NCI-H748 treated with DMSO at 0.1 percent for 48 hours (cell line): ENCODE measurements around the gene ERC2.
"Not testable (repeated sequence)": the region's sequence is repeated elsewhere in the genome, so short reads cannot be mapped to it uniquely, and the experiment has no call there.

ENCODE experiments used
- DNase-seq: peaks from one replicate; lab custom pipeline; 2025; lab: John Stamatoyannopoulos, UW

Gene ERC2

DNA sequence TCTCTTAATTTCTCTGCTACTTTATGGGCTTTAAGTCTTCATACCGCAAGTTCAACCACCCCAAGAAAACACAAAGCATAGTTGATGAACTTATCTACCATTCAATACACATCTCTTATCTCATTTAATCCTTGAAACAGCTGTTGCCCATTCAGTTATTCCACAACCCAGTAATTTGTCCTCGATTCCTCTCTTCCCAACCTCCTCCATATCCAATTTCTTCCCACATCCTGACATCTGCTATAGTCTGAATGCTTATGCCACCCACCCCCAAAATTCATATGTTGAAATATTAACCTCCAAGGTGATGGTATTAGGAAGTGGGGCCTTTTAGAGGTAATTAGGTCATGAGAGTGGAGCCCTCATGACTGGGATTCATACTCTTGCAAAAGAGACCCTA, 345.4 kb downstream of the ERC2 start:
- DNase-seq = no peak

DNA sequence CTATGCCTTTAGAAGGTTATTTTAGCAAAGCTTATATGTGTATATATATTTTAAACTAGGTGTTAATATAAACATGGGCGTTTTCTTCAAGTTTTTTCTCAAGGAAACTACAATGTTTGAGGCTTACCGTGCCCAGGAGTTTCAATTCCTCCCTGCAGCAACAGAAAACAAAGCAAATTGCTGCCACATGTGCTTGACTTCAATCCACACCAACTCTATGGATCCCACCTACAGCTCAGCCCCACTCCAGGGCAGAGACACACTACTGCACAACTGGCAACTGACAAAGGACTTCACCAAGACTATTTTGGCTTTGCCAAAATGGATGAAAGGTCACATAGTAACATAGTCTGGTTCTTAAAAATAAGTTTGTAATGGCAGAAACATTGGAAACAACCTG, 346.6 kb downstream of the ERC2 start:
- DNase-seq = no peak

DNA sequence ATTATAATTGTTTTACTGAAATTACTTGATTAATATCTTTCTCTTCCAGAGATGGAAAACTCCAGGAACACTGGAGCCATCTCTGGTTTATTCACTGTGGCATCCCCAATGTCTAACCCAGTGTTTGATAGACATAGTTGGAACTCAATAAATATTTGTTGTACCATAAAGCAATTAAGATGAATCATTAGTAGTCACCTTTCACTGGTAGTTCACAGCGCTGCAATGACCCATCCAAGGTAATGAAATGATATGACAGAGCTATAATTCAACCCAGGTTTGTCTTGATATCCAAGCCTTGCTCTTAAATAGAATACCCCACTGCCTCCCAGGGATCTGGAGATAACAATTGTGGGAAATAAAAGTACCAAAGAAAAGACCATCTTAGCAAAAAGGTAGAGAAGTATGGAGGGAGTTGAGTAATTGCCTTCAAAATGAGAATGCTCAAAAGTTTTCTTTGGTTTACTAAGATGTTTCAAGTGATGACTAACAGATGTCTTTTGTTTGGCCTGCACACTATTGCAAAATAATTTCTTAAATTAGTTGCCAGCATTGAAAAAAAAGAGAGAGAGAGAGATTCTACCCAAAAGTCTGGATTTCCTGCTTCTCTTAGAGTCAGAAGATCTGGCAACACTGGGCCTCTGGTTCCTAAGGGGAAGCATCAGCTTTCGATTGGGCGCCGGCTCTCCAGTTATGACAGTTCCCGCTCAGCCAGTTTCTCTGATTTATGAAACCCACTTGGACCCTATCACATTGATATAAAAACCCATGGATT, 348.5 kb downstream of the ERC2 start:
- DNase-seq = no peak

DNA sequence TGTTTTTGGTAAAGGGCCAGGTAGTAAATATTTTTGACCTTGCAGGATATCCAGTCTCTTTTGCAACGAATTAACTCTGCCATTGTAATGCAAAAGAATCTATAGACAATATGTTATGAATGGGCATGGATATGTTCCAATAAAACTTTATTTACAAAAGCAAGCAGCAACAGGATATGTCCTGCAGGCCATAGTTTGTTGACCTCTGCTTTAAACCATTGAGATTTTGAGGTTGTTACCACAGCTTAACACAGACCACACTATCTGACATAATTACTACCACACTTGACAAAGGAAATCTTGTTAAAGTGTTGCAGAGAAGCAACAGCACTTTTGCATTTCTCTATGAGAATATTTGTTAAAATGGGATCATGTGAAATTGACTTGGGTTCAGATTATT, 349.3 kb downstream of the ERC2 start:
- DNase-seq = no peak

DNA sequence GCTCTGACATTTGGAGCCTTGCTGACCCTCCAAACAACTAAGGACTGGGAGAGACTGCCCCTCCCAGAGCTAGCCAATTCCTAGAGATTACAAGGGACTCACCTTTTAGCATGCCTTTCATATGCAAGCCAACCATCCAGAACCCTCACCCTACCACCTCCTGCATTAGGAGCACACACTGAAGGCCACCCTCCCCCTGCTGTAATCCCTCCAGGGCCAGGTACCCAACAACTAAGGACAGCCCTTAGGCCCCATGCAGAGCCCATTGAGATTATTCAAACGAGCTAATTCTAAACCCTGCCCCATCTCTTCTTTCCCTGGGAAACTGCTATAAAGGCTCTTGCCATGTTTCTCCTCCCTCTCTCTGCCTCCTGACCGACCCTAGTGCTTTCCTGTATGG, 352.6 kb downstream of the ERC2 start:
- no peak for DNase-seq

DNA sequence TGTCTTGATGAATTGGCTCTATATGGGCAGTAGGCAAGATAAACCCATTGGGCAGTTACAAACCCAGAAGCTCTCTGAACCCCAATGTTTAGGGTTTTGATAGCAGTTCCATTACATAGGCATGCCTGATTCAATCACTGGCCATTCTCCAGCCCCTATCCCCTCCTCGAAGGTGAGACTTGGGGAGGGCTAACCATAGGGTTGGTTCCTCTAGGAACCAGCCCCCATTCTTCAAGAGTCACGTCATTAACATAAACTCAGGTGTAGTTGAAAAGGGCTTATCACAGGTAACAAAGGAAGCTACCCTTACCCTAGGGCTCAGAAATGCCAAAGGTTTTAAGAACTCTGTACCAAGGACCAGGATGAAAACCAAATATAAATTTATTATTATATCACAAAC, 353.1 kb downstream of the ERC2 start:
- no peak for DNase-seq

DNA sequence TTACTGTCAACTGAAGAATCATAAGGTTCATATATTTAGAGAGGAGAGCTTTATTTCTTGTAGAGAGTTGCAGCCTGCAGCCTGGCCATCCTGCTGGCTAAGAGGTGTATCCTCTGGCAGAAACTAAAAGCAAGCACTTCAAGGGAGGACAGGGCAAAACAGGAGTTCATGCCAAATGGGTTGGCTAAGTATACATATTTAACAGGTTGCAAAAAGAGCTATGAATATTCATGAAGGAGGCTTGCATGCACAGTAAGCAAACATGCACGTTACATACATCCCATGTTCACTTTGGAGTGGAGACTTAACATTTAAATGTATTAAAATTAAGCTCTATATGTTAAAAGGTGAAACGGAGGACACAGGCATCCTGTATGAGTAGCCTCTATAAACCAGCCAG, 354.4 kb downstream of the ERC2 start:
- no peak for DNase-seq

DNA sequence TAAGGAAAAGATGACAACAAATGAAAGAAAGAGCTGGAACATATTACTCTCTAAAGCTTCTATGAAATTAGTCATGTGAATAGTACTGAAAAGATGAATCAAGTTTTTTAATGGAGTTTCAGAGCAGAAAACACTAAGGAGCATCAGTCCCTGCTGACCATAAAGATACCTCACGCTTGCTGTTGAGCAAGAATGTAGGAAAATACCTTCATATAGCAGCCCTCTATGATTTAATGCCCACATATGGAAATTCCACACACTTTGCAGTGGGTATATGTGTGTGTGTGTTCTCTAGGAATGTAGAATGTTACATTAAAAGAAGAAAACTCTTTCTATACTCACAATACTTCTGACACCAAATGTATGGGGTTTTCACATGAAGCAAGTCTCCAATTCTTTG, 355.0 kb downstream of the ERC2 start:
- no peak for DNase-seq

DNA sequence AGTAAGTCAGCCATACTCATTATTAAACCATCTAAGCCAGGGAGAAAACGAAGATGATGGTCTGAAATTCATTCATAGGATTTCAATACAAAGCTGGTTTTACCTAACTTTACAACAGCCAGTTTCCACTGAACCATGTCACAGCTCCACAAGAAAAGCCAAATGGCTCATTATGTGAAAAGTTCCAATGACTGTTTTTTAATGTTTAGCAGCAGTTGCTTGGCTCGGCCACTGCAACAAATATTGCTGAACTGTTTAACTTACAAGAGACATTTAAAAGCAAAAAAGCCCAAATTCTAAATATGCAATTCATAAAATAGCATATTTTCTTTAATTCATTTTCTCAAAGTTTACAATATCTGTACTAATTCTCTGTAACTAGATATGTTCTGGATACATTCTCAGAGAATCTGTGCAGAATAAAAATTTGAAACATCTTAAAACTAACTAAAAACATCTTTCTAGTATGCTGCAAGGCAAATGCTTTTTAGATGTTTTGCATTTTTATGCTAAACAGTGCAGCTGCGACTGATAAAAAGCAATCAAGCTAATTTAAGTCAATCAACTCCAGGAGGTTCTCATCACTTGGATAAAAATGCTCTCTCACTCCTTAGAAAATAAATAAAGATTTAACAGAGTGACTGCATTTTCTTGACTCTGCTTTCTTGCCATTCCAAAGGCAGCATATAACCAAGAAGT, 356.5 kb downstream of the ERC2 start:
- no peak for DNase-seq

DNA sequence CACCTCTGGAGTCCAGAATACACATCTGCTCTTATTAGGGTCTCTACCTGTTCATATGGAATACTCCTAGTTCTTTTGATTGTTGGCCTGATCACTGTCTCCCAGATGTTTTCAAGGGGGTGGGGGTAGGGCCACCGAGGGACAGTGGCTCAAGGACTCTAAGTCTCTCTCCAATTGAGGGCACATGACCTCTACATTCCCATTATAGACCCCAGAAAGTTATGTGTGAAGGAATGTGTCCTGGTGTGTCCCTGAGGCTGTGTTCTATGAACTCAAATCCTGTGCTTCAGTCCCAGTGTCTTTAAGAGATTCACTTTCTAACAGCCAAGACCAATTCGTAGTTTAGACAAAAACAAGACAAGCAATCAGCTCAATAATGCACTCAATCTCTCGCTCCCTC, 357.4 kb downstream of the ERC2 start:
- no peak for DNase-seq

DNA sequence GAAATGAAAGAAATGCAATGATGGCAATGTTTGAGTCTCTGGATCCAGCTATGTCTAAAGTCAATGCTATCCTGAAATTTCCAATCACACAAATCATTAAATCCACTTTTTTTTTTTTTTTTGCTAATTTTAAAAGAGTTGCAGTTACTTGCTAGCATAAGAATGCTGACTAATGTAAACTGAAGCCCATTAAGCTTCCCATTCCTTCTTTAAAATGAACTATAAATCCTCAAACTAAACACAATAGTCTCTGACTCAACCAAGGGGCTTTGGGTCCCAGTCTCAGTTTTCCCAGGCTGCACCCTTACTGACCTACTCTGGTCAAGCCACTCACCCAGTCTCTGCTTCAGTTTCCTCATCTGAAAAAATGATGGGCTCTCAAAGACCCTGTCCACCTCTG, 361.1 kb downstream of the ERC2 start:
- DNase-seq = no peak

DNA sequence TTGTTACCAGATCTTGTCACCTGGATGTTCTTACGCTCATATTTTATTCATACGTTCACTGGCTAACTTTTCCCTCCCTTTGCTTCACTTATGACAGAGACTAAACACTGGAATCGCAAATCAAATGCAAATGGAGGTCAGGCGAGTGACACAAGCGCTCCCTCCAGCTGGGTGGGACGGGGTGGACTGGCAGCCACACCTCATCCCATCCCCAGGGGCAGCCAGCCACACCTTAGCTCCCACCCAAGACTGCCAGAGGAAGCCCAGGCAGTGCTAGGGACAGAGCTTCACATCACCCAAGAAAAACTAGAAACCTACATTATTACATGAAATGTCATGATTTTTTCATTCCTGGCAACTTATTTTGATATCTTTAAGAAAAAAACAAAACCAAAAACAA, 366.2 kb downstream of the ERC2 start:
- no peak for DNase-seq

DNA sequence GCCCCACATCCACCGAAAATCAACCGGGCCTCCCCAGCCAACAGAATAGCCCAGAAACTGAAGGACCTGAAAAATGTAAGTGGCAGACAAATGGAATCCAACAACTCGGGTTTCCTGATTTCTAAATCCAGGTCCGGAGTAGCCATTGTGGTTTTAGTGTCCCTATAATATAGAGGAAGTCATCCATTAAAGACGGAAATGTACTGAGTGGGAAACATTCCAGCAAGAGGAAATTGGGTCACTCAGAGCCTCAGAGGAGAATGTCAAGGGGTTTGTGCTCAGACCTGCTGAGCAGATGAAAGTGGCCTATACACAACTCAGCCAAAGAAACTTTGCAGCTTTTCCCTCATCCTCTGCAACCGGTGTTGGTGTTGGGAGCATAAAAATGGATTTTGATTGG, 366.7 kb downstream of the ERC2 start:
- DNase-seq = no peak

DNA sequence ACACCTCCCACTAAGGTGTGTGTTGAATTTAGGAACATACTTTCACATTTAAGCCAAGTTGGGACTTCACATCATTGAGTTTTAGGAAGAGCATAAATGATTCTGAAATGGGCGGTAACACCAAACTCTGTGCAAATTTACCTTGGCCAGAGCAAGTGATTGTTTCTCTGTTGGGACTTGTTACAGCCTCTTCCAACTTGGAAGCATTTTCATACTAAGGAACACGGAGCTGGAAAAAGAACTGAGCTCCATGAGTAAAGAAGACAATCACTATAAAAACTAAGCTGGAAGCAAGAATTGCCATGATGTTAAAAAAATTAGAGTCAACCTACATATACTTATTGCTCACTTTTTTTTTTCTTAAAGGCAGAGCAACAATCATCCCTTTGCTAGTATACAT, 371.3 kb downstream of the ERC2 start:
- no peak for DNase-seq

DNA sequence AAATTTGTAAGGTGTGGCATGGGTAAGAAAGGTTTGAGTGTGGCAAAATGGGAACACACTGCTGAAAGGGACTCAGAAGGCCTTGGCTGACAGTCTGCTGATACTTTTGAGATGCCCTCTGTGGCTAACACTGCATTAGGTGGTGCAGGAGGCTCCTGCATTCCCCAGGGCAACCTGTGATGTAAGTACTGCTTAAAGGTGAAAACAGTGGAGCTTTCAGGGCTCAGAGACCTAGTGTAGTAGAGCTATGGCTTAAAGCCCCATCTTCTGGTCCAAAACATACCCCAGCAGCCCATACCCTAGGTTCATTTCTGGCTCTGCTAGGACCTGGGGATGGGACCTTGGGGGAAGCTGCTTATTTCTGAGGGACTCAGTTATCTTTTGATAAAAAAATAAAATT, 374.1 kb downstream of the ERC2 start:
- no peak for DNase-seq

DNA sequence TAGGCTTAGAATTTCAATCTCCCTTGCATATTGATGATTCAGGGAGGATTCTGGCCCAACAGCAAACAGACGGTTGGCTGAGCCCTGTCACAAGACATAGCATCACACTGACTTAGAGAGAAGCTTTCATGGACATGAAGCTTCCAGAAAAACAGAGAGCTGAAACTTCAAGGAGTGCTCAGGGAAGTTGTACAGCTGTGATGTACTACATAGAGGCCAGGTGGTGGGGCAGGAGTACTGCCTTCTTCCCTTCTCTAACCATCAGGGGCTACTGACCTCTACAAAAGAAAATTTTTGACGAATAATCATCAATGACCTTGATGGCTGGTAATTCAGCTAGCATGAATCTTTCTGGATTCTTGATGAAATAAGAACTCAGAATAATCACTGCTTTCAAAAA, 378.5 kb downstream of the ERC2 start:
- no peak for DNase-seq

DNA sequence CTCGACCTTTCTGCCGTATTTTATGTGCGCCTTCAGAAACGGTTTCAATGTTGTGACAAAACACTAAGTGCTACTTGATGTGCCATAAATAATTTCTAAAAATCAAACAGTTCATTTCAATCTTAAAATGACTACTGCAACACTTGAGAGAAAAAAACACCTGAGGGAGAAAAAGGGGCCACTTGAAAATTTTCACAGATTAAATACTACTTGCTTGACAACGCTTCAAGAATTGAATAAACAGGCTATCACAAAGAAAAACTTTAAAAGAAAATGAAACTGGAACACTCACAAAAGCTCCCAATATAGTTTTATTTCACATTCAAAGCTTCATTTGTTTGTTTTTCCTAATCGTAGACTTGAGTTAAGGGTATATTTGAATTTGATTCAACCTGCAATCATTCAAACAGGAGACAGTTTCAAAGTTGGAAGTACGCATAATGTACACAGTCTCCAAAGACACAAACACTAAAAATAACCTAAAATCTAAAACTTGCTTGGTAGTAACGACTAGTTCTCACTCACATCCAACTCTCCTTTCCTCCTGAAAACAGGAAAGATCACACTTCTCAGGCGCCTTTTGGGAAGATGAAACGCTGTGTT, 380.7 kb downstream of the ERC2 start:
- no peak for DNase-seq

DNA sequence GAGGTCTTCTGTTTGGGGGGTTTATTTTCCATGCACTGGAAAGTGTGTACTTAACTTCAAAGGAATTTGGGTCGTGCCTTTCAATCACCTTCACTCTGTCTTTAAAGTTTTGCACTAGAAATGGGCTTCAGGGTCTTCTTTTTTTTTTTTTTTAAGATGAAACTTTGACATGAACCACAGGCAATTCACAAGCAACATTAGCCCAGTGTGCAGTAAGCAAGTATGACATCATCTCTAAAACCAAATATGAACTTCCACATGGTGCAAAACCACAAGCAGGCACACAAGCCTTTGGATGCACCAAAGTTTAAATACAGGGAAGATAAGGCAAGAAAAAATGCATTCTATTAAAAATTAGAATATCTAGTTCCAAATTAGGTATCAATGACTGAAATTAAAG, 381.9 kb downstream of the ERC2 start:
- no peak for DNase-seq

DNA sequence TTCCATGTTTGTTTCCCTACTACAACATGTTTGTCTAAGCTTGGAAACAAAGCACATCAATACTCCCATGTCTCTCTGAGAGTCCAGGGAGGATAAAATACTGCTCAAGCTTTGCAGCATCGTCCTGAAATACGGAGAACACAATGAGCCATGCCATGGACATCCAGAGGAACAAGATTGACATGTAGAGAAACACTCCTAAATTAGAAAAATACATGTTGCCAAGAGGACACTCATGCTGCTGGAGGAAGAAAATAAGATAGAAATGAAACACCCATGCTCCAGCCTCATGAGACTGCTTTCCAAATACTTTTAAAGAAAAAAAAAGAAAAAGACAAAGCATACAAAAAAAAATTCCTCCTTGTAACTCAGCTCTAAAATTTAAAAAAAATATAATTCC, 387.0 kb downstream of the ERC2 start:
- no peak for DNase-seq

DNA sequence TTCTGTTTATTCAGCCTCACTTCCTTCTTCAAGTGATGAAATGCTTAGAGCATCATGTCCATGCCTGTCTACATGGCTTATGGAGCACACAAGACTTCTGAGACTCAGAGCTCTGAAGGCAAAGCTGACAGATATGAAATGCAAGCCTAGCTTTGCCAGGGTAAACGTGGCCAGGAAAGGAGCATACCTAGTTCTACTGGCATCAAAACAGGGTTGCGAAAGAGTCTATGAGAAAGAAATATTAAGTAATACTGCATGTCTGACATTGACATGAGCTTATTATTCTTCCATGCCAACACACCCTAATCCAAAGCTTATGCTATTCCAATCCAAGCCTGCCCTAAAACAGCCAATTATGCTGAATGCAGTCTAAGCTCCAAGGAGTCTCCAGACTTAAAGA, 391.5 kb downstream of the ERC2 start:
- no peak for DNase-seq

DNA sequence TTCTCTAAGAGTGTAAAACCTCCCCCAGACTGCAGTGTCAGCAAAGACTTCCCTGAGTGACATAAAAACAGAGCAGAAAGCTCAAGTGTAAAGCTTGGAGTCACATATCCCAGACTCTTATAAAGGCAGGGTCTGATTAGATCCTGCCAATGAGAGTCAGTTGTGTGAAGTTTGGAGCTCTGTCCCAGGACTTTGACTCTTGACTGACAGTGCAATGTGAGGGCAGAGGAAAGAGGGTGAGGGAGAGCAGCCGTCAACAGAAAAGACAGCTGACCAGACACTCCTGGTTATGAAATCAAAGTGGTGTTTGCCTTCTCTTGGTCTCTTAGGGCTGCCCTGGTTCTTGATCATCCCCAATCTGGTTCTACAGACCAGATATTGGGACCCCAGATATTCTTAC, 393.2 kb downstream of the ERC2 start:
- DNase-seq = no peak

DNA sequence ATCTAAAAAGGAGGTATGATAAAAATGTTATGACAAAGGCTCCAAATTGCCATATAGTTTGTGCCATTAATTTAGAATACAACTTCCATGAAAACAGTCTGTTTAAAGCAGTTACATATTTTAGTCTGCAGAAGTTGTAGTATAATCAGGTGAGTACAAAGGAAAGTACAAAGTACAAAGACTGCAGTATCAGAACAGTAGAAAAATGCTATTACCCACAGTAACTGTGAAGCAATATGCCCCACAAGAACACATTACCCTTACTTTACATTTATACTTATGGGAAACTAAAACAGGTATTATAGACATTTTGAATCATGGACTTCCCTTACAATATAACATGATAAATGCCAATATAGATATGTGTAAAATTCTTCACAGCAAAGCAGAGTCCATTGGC, 398.5 kb downstream of the ERC2 start:
- no peak for DNase-seq

DNA sequence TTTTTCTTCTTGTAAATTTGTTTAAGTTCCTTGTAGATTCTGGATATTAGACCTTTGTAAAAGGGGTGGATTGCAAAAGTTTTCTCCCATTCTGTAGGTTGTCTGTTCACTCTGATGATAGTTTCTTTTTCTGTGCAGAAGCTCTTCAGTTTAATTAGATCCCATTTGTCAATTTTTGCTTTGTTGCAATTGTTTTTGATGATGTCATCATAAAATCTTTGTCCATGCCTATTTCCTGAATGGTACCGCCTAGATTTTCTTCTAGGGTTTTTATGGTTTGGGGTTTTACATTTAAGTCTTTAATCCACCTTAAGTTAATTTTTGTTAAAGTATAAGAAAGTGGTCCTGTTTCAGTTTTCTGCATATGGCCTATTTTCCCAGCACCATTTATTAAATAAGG, 401.9 kb downstream of the ERC2 start:
- not testable (repeated sequence) for DNase-seq

DNA sequence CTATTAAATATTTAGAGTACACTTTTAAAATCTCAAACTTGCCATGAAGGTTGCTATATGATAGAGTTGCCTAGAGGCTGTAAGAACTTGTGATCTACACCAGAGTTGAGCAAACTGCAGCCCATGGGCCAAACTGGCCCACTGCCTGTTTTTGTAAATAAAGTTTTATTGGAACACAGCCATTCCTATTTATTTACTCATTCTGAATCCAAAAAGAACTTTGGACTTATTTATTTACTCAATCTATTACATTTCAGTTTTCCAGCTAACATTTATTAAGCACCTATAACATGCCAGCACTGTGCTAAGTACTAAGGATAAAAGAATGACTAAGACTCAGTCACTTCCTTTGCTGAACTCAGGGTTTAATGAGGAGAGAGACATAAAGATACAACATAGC, 403.6 kb downstream of the ERC2 start:
- DNase-seq = no peak
